ENCODE results near the gene DCK. TPM values are rescaled to one million over a fixed set of nuclear protein-coding genes. Genes with fewer than 3 reads are reported as not detected.

The DCK gene
- total RNA-seq, 1 donor from 2014 or later, result 32.6 TPM

DNA sequence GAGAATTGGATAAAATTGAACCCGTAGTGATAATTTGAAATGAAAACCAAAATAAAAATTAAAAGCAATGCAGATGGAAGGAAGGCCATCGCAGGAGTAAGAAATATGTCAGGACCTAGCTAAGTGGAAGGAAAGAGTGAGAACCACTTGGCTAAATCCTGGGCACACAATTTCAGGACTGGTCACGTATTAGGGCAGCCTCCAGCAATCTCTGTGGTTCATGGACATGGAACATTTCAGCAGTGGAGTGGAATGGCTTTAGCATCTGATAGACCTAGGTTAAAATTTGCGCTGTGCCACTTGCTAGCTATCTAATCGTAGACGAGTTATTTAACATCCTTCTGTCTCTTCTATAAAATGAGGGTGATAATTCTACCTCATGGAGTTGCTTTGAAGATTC is 71.1 kb downstream of the DCK start:
- H3K4me1 Mint-ChIP-seq, result peaks cover 3% of the 10 kb centered on the region
- H3K4me3 Mint-ChIP-seq, result no peak overlapping the region
- no peaks in the 10 kb centered on the region for H3K27me3 Mint-ChIP-seq
- ChIA-PET POLR2A (no interaction called here), CTCF (no interaction called here)
- no peaks in the 10 kb centered on the region for H3K9me3 Mint-ChIP-seq
- intact Hi-C loops (cut with micrococcal nuclease), result no loop called here
- H3K27ac Mint-ChIP-seq, result no peak overlapping the region
- TF ChIP-seq, protein P1, sequence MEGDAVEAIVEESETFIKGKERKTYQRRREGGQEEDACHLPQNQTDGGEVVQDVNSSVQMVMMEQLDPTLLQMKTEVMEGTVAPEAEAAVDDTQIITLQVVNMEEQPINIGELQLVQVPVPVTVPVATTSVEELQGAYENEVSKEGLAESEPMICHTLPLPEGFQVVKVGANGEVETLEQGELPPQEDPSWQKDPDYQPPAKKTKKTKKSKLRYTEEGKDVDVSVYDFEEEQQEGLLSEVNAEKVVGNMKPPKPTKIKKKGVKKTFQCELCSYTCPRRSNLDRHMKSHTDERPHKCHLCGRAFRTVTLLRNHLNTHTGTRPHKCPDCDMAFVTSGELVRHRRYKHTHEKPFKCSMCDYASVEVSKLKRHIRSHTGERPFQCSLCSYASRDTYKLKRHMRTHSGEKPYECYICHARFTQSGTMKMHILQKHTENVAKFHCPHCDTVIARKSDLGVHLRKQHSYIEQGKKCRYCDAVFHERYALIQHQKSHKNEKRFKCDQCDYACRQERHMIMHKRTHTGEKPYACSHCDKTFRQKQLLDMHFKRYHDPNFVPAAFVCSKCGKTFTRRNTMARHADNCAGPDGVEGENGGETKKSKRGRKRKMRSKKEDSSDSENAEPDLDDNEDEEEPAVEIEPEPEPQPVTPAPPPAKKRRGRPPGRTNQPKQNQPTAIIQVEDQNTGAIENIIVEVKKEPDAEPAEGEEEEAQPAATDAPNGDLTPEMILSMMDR (IDR thresholded peaks at IDR 0.05), result no peak
- no peaks in the 10 kb centered on the region for H3K36me3 Mint-ChIP-seq (ENCODE audit: low read depth)
- no peak for ATAC-seq (ENCODE audit: low read depth)
- DNase-seq, result no peak

DNA sequence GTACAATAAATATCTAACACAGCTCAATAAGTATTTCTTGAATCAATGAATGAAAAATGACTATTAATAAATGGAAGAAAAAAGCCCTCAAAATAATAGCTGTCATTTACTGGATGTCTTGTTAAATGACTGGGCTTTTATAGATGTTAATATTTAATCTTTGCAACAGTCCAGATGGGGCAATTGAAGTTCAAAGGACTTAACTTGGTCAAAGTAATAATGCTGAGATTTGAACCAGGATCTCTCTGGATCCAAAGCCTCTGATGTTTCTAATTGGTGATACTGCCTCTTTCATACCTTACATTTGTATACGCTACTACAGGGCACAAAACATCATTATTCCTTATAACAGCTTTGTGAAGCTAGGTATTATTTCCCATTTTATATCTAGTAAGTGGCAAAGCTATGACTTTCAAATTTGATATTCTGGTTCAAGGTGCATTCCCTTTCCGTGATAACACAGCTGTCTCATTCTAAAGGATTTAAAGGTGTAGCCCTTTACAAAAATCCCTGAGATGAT is 72.6 kb downstream of the DCK start:
- CTCF ChIA-PET, result no interaction called here
- intact Hi-C loops (cut with micrococcal nuclease), result no loop called here
- Mint-ChIP-seq H3K36me3 (ENCODE audit: low read depth) (no peaks in the 10 kb centered on the region), H3K9me3 (no peaks in the 10 kb centered on the region), H3K27me3 (no peaks in the 10 kb centered on the region), H3K4me1 (peaks cover 3% of the 10 kb centered on the region), H3K27ac (no peak overlapping the region), H3K4me3 (no peak overlapping the region)
- POLR2A ChIA-PET, result no interaction called here
- DNase-seq, result no peak
- no peak for ATAC-seq (ENCODE audit: low read depth)
- TF ChIP-seq, protein P1 (IDR thresholded peaks at IDR 0.05), result no peak

DNA sequence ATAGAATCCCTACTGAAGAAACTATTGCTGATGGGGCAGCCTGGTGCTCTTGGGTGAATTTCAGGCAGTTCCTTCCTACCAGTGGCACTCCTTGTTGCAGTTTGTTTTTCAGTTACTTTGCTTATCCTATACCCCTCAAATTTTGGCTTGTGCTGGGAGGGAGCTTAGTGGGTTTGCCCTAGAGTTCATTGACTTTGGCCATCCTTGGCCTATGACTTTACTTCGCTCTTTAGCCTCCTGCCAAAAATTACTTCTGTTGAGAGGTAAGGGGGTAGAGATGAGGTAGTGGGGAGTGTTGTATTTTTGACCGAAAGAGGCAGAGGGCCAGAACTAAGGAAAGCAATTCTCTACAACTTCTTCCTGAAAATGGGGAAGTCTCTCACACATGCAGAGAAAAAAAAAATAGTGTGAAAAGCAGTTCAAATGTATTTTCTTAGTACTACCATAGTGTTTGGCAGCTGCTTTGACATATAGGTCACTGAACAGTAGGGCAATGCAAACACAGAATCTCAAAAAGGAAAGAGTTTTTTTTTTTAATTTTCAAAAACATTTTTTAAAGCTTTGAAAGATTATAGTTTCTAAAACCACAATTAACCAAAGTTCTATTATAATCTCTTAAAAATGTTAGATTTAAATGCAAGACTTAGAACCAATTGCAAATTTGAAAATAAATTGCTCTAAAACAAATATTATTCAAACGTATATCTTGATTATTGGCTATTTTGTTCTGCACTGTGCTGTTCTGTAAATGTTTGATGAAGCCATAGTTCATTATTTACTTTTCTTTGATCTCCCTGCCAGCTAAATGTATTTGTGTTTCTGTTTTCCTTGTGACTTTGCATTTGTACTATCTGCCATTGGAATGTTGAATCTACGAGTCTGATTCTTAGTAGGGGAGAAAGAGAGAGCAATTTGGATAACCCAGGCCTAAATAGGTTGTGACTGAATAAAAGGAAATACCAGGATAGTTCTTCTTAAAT is 73.6 kb downstream of the DCK start:
- Mint-ChIP-seq H3K4me1 (peaks cover 3% of the 10 kb centered on the region), H3K36me3 (ENCODE audit: low read depth) (no peaks in the 10 kb centered on the region), H3K4me3 (no peak overlapping the region), H3K9me3 (no peaks in the 10 kb centered on the region), H3K27me3 (no peaks in the 10 kb centered on the region), H3K27ac (no peak overlapping the region)
- intact Hi-C loops (cut with micrococcal nuclease), result no loop called here
- ChIA-PET CTCF (no interaction called here), POLR2A (interaction anchor here (0.5 kb wide), 1 partner anchor 24 kb away, joined by 3 read pairs; no protein-coding TSS in a partner anchor)
- DNase-seq, result no peak
- TF ChIP-seq, protein P1 (IDR thresholded peaks at IDR 0.05), result no peak
- ATAC-seq (ENCODE audit: low read depth), result no peak

DNA sequence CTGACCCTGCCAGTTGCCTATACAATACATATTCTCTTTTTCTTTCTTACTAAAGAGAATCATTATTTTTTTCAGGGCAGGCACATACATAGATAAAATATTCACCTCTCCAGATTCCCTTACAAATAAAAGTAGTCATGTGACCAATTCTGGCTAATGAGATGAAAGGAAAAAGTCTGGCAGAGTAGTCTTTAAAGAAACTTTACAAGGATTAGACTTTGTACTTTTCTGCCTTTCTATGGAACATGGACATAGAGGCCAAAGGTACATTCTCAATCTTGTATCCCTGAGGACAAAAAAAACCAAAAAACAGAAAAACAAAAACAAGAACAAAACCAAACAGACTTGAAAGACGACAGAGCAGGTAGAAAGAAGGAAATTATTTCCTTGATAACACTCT is 75.6 kb downstream of the DCK start:
- CTCF ChIA-PET, result no interaction called here
- intact Hi-C loops (cut with micrococcal nuclease), result no loop called here
- Mint-ChIP-seq H3K4me1 (peaks cover 3% of the 10 kb centered on the region), H3K27me3 (peaks cover 4% of the 10 kb centered on the region), H3K4me3 (no peak overlapping the region), H3K36me3 (ENCODE audit: low read depth) (no peaks in the 10 kb centered on the region), H3K27ac (no peak overlapping the region), H3K9me3 (no peaks in the 10 kb centered on the region)
- TF ChIP-seq, protein P1 (IDR thresholded peaks at IDR 0.05), result no peak
- ATAC-seq (ENCODE audit: low read depth) (no peak), DNase-seq (no peak)
- POLR2A ChIA-PET, result no interaction called here

DNA sequence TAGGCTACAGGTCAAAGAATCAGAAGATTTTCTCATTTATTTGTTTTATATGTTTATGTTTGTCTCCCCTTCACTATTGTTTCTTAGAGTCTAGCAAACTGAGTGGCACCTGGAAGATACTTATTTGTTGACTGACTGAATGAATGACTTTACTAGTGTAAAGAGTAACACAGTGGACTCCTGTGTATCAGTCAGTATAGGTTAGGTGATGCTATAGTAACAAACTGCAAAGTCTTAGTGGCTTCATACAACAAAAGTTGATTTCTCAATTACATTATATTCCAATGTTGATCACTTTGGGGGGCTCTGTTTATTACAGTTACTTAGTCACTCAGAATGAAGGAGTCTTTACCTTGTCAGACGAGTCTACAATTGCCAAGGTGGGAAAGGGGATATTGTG is 76.6 kb downstream of the DCK start:
- Mint-ChIP-seq H3K4me1 (peaks cover 3% of the 10 kb centered on the region), H3K27me3 (peaks cover 11% of the 10 kb centered on the region), H3K36me3 (ENCODE audit: low read depth) (no peaks in the 10 kb centered on the region), H3K9me3 (no peaks in the 10 kb centered on the region), H3K4me3 (no peak overlapping the region), H3K27ac (no peak overlapping the region)
- DNase-seq (no peak), ATAC-seq (ENCODE audit: low read depth) (no peak)
- ChIA-PET CTCF (no interaction called here), POLR2A (no interaction called here)
- TF ChIP-seq, protein P1 (IDR thresholded peaks at IDR 0.05), result no peak
- intact Hi-C loops (cut with micrococcal nuclease), result no loop called here

All from activated B cell treated with CpG ODN at 0.5 μM for 24 hours (primary cell).